Measurements from ENCODE around the gene PDE8B. TPM values are rescaled to one million over a fixed set of nuclear protein-coding genes. Genes with fewer than 3 reads are reported as not detected.

The PDE8B gene
- total and polyA plus RNA-seq, 2 donors from 2014 or later = 3.7 to 4.5 TPM

DNA sequence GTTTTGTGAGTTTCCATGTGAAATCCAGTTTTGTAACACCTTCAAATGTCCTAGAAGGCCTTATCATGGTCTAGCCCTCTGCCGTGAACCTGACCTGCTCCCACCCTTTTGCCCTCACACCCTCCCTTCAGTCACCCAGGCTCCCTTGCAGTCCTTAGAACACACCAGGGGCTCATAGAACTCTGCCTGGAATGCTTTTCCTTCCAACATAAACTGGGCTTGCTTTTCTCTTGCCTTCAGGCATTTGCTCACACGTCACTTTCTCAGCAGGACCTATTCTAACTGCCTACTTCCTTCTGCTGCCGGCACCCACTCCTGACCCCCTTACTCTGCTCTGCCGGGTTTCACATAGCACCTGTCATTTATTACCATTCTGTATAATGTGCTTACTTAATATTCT is 111.9 kb downstream of the PDE8B start:
- Histone ChIP-seq H3K36me3 (ENCODE audit: control insufficient read depth in 2 of 3, insufficient read depth in 3 of 3, low read length in 3 of 3) (no peaks in the 10 kb centered on the region), H3K4me1 (ENCODE audit: control insufficient read depth in 2 of 3, insufficient read depth in 2 of 3, low read depth in 1 of 3, low read length in 3 of 3) (peaks cover 0 to 2% (median 0%) of the 10 kb centered on the region in 3 donors), H3K27ac (ENCODE audit: low read depth in 2 of 2, low read length in 2 of 2) (no peak overlapping the region), H3K9ac (ENCODE audit: low read length in 3 of 3) (no peak overlapping the region), H3K27me3 (ENCODE audit: control insufficient read depth, insufficient read depth, low read length) (no peaks in the 10 kb centered on the region), H3K9me3 (ENCODE audit: control insufficient read depth in 2 of 3, insufficient read depth in 1 of 3, low read length in 3 of 3) (no peaks in the 10 kb centered on the region), H3K4me3 (ENCODE audit: low read length in 3 of 3) (no peak overlapping the region)
- DNase-seq (peak in 2 of 5 donors; percentile 18 to 25), FAIRE-seq (no peak)
- TF ChIP-seq, protein P1, sequence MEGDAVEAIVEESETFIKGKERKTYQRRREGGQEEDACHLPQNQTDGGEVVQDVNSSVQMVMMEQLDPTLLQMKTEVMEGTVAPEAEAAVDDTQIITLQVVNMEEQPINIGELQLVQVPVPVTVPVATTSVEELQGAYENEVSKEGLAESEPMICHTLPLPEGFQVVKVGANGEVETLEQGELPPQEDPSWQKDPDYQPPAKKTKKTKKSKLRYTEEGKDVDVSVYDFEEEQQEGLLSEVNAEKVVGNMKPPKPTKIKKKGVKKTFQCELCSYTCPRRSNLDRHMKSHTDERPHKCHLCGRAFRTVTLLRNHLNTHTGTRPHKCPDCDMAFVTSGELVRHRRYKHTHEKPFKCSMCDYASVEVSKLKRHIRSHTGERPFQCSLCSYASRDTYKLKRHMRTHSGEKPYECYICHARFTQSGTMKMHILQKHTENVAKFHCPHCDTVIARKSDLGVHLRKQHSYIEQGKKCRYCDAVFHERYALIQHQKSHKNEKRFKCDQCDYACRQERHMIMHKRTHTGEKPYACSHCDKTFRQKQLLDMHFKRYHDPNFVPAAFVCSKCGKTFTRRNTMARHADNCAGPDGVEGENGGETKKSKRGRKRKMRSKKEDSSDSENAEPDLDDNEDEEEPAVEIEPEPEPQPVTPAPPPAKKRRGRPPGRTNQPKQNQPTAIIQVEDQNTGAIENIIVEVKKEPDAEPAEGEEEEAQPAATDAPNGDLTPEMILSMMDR (IDR thresholded peaks at IDR 0.05; ENCODE audit: borderline replicate concordance, extremely low read depth, insufficient read depth) = no peak
- intact Hi-C loops (cut with DNase I) = no loop called here

DNA sequence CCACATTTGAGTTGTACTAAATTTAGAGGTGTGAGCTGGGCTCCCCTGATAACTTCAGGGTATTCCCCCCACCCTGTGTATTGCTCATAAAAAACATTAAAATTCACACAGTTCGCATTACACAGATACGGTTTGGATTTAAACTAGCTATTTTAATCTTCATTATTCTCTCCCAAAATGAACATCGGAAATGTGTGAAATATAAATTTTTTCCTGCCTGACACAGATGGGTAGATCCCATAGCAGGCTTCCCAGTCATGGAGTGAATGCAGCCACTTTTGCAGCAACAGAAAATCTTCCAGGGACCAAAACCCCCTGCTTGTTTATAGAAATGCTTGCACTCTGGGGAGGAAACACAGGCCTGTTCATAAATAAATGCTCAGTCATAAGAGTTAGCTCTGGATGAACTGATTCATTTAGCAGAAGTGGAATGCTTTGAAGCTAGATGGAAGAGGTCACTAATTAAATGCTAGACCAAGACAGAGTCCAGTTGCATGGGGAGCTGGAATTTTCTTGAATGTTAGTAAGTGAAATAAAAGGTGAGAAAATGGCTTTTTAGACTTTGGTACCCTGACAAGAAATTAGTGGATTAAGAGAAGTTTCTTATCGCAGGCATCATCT is 115.6 kb downstream of the PDE8B start:
- TF ChIP-seq, protein P1 (IDR thresholded peaks at IDR 0.05; ENCODE audit: borderline replicate concordance, extremely low read depth, insufficient read depth) = no peak
- H3K4me3 ChIP-seq (ENCODE audit: low read length in 3 of 3) = no peak overlapping the region
- H3K27ac ChIP-seq (ENCODE audit: low read depth in 2 of 2, low read length in 2 of 2) = no peak overlapping the region
- intact Hi-C loops (cut with DNase I) = no loop called here
- FAIRE-seq = no peak
- H3K9ac ChIP-seq (ENCODE audit: low read length in 3 of 3) = no peak overlapping the region
- H3K4me1 ChIP-seq (ENCODE audit: control insufficient read depth in 2 of 3, insufficient read depth in 2 of 3, low read depth in 1 of 3, low read length in 3 of 3) = peaks cover 0 to 2% (median 0%) of the 10 kb centered on the region in 3 donors
- H3K9me3 ChIP-seq (ENCODE audit: control insufficient read depth in 2 of 3, insufficient read depth in 1 of 3, low read length in 3 of 3) = no peaks in the 10 kb centered on the region
- no peaks in the 10 kb centered on the region for H3K36me3 ChIP-seq (ENCODE audit: control insufficient read depth in 2 of 3, insufficient read depth in 3 of 3, low read length in 3 of 3)
- DNase-seq = peak in 2 of 5 donors; percentile 21 to 60
- H3K27me3 ChIP-seq (ENCODE audit: control insufficient read depth, insufficient read depth, low read length) = no peaks in the 10 kb centered on the region

DNA sequence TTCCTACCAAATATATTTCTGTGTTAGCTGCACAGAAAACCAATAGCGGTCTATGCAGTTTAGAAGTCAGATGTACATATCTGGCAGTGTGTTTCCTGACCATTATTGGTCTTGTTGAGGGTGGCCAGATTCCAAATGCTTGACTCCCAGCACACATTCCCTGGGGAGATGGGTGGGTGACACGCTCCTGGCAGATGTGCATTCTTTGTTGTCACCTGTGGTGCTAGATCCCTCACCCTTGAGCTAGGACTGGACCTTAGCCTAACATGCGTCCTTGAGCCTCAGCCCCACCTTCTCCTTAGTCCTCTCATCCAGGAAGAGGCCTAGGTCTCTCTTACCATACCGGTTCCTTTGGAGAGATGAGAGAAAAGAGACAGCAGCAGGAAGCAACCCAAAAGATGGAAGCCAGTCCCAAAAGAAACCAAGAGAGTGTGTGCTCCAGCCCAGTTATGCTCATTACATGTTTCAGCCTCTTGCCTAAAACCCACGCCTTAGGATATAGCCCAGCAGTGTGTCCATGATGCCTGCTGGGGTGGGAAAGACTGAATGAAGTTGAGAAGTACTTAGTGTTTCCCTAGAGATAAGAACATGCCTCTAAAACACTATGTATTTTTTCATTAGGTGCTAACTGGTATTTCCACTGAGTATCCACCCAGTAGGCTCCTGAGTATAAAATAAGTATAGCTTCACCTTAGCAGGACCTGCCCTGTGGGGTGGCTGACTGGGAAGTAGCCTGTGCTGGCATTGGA is 116.7 kb downstream of the PDE8B start:
- FAIRE-seq = no peak
- no peak overlapping the region for H3K9ac ChIP-seq (ENCODE audit: low read length in 3 of 3)
- H3K4me1 ChIP-seq (ENCODE audit: control insufficient read depth in 2 of 3, insufficient read depth in 2 of 3, low read depth in 1 of 3, low read length in 3 of 3) = no peaks in the 10 kb centered on the region

More for the DNA sequence above, 116.7 kb downstream of the PDE8B start:
- no peaks in the 10 kb centered on the region for H3K36me3 ChIP-seq (ENCODE audit: control insufficient read depth in 2 of 3, insufficient read depth in 3 of 3, low read length in 3 of 3)
- H3K9me3 ChIP-seq (ENCODE audit: control insufficient read depth in 2 of 3, insufficient read depth in 1 of 3, low read length in 3 of 3) = no peaks in the 10 kb centered on the region
- TF ChIP-seq, protein P1 (IDR thresholded peaks at IDR 0.05; ENCODE audit: borderline replicate concordance, extremely low read depth, insufficient read depth) = no peak
- H3K27ac ChIP-seq (ENCODE audit: low read depth in 2 of 2, low read length in 2 of 2) = no peak overlapping the region
- H3K27me3 ChIP-seq (ENCODE audit: control insufficient read depth, insufficient read depth, low read length) = no peaks in the 10 kb centered on the region
- no peak overlapping the region for H3K4me3 ChIP-seq (ENCODE audit: low read length in 3 of 3)
- intact Hi-C loops (cut with DNase I) = no loop called here
- no peak for DNase-seq

All from kidney (tissue), 14 donors.